HCT116 (cell line): ENCODE measurements around the gene TMEM204. TPM values are rescaled to one million over a fixed set of nuclear protein-coding genes. Genes with fewer than 3 reads are reported as not detected.

Source experiments
- ATAC-seq: fragments of 200-7000 bp; cut with Tn5 transposase; 2 replicates; pipeline ENCODE4 v1.9.1; 2020; ENCODE audit warnings: mild to moderate bottlenecking, moderate library complexity
- BruUV-seq: library from RNA; stranded (reverse); fragments of 400-500 nt; replicated peaks from 2 replicates; lab custom pipeline; 2021; lab: Mats Ljungman, UMichigan
- CTCF ChIA-PET: fragments of 300-600 bp; sonication (Branson Sonifier 250); formaldehyde crosslinking; loops from one replicate; lab custom pipeline; 2021; ENCODE audit warnings: antibody characterized with exemption; lab: Charles Lee
- POLR2A ChIA-PET: fragments of 300-600, 350-600 bp; sonication (Branson Sonifier 250); formaldehyde crosslinking; loops from one replicate; lab custom pipeline; 2021; ENCODE audit warnings: antibody characterized with exemption; lab: Charles Lee
- RAD21 ChIA-PET, 2 experiments: fragments of 300-600 bp; sonication (Branson Sonifier 250); formaldehyde crosslinking; loops; one replicate each; lab custom pipeline; 2023; ENCODE audit warnings: low total read pairs in 2 of 2; ENCODE audit not compliant: uncharacterized antibody in 2 of 2, unreplicated experiment in 2 of 2, low non-redundant PET in 1 of 2; lab: Charles Lee
- DNase-seq: peaks from one replicate; pipeline ENCODE4 v3.0.0-alpha.2; 2010; ENCODE audit warnings: low read depth, low spot score
- H2AFZ ChIP-seq: fragments of 200-600 bp; shearing (Covaris generic), sonication (generic); 2 replicates; pipeline ENCODE4 v1.6.1; 2017; ENCODE audit warnings: low read depth, mixed run types, mixed read lengths, antibody characterized with exemption, low read length; ENCODE audit not compliant: poor library complexity, severe bottlenecking
- H3K27ac ChIP-seq: 2 replicates; pipeline ENCODE4 v1.5.1; 2012; ENCODE audit warnings: low read depth, low read length
- H3K27me3 ChIP-seq: fragments of 200-600 bp; sonication (generic); 2 replicates; pipeline ENCODE4 v1.6.1; 2016; ENCODE audit warnings: mixed run types, low read length, mixed read lengths; ENCODE audit not compliant: insufficient read depth
- H3K36me3 ChIP-seq, 2 experiments: fragments of 200-500 bp in 1 of 2; fragments of 200-600 bp in 1 of 2; sonication (Bioruptor generic) in 1 of 2; sonication (generic) in 1 of 2; 2 replicates each; pipeline versions ENCODE4 v1.5.1 to v1.6.1; 2014 to 2016; ENCODE audit warnings: low read length in 2 of 2, inconsistent platforms in 1 of 2, mixed read lengths in 1 of 2, mixed run types in 1 of 2; ENCODE audit not compliant: insufficient read depth in 2 of 2, control insufficient read depth in 1 of 2
- H3K4me1 ChIP-seq, 2 experiments: fragments of 200-600 bp in 1 of 2; sonication (generic) in 1 of 2; 2 replicates each; pipeline versions ENCODE4 v1.5.1 to v1.6.1; 2012 to 2017; ENCODE audit warnings: low read length in 2 of 2, inconsistent platforms in 1 of 2, mild to moderate bottlenecking in 1 of 2, mixed read lengths in 1 of 2, mixed run types in 1 of 2, moderate library complexity in 1 of 2; ENCODE audit not compliant: insufficient read depth in 2 of 2, control insufficient read depth in 1 of 2
- H3K4me2 ChIP-seq: fragments of 200-600 bp; sonication (generic); 2 replicates; pipeline ENCODE4 v1.6.1; 2017; ENCODE audit warnings: mixed run types, low read length, mixed read lengths
- H3K4me3 ChIP-seq, 2 experiments: fragments of 200-600 bp in 1 of 2; sonication (generic) in 1 of 2; replicated peaks in 1 of 2; 2 replicates each; pipeline ENCODE4 v1.5.1; 2011 to 2016; ENCODE audit warnings: low read length in 2 of 2, control low read depth in 1 of 2, low read depth in 1 of 2, mild to moderate bottlenecking in 1 of 2, mixed read lengths in 1 of 2, mixed run types in 1 of 2
- H3K79me2 ChIP-seq: fragments of 200-600 bp; sonication (generic); 2 replicates; pipeline ENCODE4 v1.6.1; 2017; ENCODE audit warnings: mild to moderate bottlenecking, mixed run types, low read length, moderate library complexity, mixed read lengths; ENCODE audit not compliant: insufficient read depth
- H3K9ac ChIP-seq: fragments of 200-600 bp; sonication (generic); 2 replicates; pipeline ENCODE4 v1.6.1; 2016; ENCODE audit warnings: low read length, mixed read lengths
- H3K9me2 ChIP-seq: fragments of 200-600 bp; sonication (generic), shearing (Covaris generic); 2 replicates; pipeline ENCODE4 v1.6.1; 2017; ENCODE audit warnings: mixed run types, mild to moderate bottlenecking, moderate library complexity; ENCODE audit not compliant: insufficient read depth
- H3K9me3 ChIP-seq, 2 experiments: fragments of 200-500 bp in 1 of 2; fragments of 200-600 bp in 1 of 2; sonication (Bioruptor generic) in 1 of 2; sonication (generic) in 1 of 2; 2 replicates each; pipeline ENCODE4 v1.6.1; 2014 to 2017; ENCODE audit warnings: low read length in 2 of 2, mixed read lengths in 2 of 2, inconsistent platforms in 1 of 2, low read depth in 1 of 2, mild to moderate bottlenecking in 1 of 2, mixed run types in 1 of 2, moderate library complexity in 1 of 2; ENCODE audit not compliant: control insufficient read depth in 1 of 2, insufficient read depth in 1 of 2
- H4K20me1 ChIP-seq: fragments of 200-600 bp; sonication (generic), shearing (Covaris generic); 2 replicates; pipeline ENCODE4 v1.6.1; 2017; ENCODE audit warnings: mixed run types, mild to moderate bottlenecking, moderate library complexity; ENCODE audit not compliant: insufficient read depth
- ATF3 ChIP-seq: IDR thresholded peaks from 2 replicates; pipeline ENCODE4 v1.6.1; 2012
- CEBPB ChIP-seq: IDR thresholded peaks from 2 replicates; pipeline ENCODE4 v1.6.1; 2012; ENCODE audit warnings: low read depth
- CTCF ChIP-seq, 3 experiments: fragments of 200-600 bp in 1 of 3; sonication (generic) in 1 of 3; IDR thresholded peaks in 2 of 3; conservative IDR thresholded peaks in 1 of 3; 2 replicates each; pipeline ENCODE4 v1.5.1; 2012 to 2017; ENCODE audit warnings: low read depth in 2 of 3, low read length in 2 of 3, antibody characterized with exemption in 1 of 3, borderline replicate concordance in 1 of 3, control low read depth in 1 of 3, mild to moderate bottlenecking in 1 of 3, mixed read lengths in 1 of 3, mixed run types in 1 of 3, moderate library complexity in 1 of 3; ENCODE audit not compliant: insufficient read depth in 1 of 3
- EGR1 ChIP-seq: IDR thresholded peaks from 2 replicates; pipeline ENCODE4 v1.6.1; 2012; ENCODE audit warnings: low read depth
- ELF1 ChIP-seq: IDR thresholded peaks from 2 replicates; pipeline ENCODE4 v1.6.1; 2012; ENCODE audit warnings: low read depth, borderline replicate concordance
- EZH2 ChIP-seq: fragments of 200-600 bp; sonication (generic); IDR thresholded peaks from 2 replicates; pipeline ENCODE4 v1.6.1; 2017; ENCODE audit warnings: antibody characterized with exemption, mixed run types
- EZH2phosphoT487 ChIP-seq: fragments of 200-600 bp; IDR thresholded peaks from 2 replicates; pipeline ENCODE4 v1.6.1; 2018; ENCODE audit warnings: antibody characterized with exemption, borderline replicate concordance
- FOSL1 ChIP-seq: IDR thresholded peaks from 2 replicates; pipeline ENCODE4 v1.6.1; 2012; ENCODE audit warnings: low read depth
- JUND ChIP-seq: IDR thresholded peaks from 2 replicates; pipeline ENCODE4 v1.6.1; 2012
- POLR2A ChIP-seq: IDR thresholded peaks from 2 replicates; pipeline ENCODE4 v1.7.0; 2011; ENCODE audit warnings: borderline replicate concordance; ENCODE audit not compliant: insufficient read depth, insufficient read length; ENCODE audit errors: extremely low read depth
- RAD21 ChIP-seq: IDR thresholded peaks from 2 replicates; pipeline ENCODE4 v1.6.1; 2012; ENCODE audit warnings: low read depth, mild to moderate bottlenecking
- SIN3A ChIP-seq: IDR thresholded peaks from 2 replicates; pipeline ENCODE4 v1.6.1; 2012; ENCODE audit warnings: low read depth
- SP1 ChIP-seq: IDR thresholded peaks from 2 replicates; pipeline ENCODE4 v1.6.1; 2012; ENCODE audit warnings: low read depth
- YY1 ChIP-seq: IDR thresholded peaks from 2 replicates; pipeline ENCODE4 v1.6.1; 2011; ENCODE audit warnings: low read length, low read depth, moderate library complexity, mild to moderate bottlenecking; ENCODE audit not compliant: insufficient replicate concordance; ENCODE audit errors: extremely low read depth
- ZFX ChIP-seq: fragments of 450-650 bp; IDR thresholded peaks from 2 replicates; pipeline ENCODE4 v1.6.1; 2017
- intact Hi-C: fragments of 100-400 bp; cut with micrococcal nuclease; formaldehyde crosslinking; loops from 2 replicates; pipeline ENCODE4 v1.10.0; 2022
- total RNA-seq: library from RNA; stranded (reverse); gene quantifications from one replicate; pipeline ENCODE4 v1.2.1, GENCODE V29; 2021; ENCODE audit not compliant: unreplicated experiment
- TF ChIP-seq, protein P1 (sequence below): IDR thresholded peaks from 2 replicates; pipeline ENCODE4 v1.6.1; 2011; ENCODE audit warnings: mild to moderate bottlenecking, low read length, moderate library complexity; ENCODE audit not compliant: insufficient replicate concordance; ENCODE audit errors: extremely low read depth

Gene TMEM204
- total RNA-seq, 1 experiment from 2014 or later = 0.22 TPM

DNA sequence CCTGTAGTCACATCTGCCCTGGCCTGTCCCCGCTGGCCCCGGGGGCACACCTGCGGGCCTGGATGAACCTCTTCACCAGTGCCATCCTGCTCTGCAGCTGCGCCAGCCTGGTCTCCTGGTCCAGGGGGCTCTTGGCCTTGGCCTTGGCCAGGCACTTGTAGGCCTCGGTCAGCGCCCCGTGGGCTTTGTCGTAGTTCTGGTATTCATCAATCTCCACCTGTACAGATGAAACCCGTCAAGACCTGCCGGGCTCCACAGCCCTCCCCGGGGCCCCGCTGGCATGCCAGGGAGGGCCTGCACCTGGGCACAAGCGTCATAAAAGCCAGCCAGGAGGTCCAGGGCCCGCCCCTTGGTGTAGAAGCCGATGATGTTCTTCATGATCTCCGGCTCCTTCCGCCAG lies 13.6 kb upstream of the TMEM204 start (continued):
- TF ChIP-seq CEBPB = no peak
- no peak for TF ChIP-seq YY1
- no peak for TF ChIP-seq FOSL1
- no peak for TF ChIP-seq EZH2phosphoT487

DNA sequence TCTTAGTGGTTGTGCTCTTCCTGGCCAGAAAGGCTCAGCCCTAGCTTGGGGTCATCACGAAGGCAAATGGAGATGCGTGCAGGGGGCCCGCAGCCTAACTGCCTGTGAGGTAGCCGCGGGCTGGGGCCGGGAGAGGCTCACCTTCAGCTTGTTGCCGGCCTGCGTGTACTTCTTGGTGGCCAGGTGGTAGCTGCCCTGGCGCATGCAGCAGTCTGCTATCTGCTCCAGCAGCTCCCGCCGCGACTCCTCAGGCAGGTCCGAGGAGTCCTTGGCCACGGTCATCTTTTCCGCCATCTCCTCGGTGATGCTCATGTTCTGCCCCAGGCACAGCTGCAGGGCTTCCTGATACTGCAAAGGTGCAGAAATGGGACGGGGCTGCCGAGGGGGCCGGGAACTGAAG lies 13.0 kb upstream of the TMEM204 start:
- Histone ChIP-seq H3K27ac (no peak overlapping the region), H3K27me3 (no peaks in the 10 kb centered on the region), H3K4me1 (no peaks in the 10 kb centered on the region), H3K4me3 (no peak overlapping the region), H2AFZ (no peak overlapping the region), H3K36me3 (no peaks in the 10 kb centered on the region), H3K9me3 (no peaks in the 10 kb centered on the region), H4K20me1 (no peaks in the 10 kb centered on the region), H3K4me2 (no peak overlapping the region), H3K9ac (no peak overlapping the region), H3K9me2 (no peaks in the 10 kb centered on the region), H3K79me2 (no peaks in the 10 kb centered on the region)
- ChIA-PET POLR2A (no interaction called here), RAD21 (no interaction called here), CTCF (no interaction called here)
- no TSS peak for BruUV-seq
- TF ChIP-seq SIN3A = no peak
- no peak for TF ChIP-seq ELF1
- no peak for TF ChIP-seq ATF3
- no peak for TF ChIP-seq RAD21
- DNase-seq (no peak), ATAC-seq (no peak)
- intact Hi-C loops = no loop called here

DNA sequence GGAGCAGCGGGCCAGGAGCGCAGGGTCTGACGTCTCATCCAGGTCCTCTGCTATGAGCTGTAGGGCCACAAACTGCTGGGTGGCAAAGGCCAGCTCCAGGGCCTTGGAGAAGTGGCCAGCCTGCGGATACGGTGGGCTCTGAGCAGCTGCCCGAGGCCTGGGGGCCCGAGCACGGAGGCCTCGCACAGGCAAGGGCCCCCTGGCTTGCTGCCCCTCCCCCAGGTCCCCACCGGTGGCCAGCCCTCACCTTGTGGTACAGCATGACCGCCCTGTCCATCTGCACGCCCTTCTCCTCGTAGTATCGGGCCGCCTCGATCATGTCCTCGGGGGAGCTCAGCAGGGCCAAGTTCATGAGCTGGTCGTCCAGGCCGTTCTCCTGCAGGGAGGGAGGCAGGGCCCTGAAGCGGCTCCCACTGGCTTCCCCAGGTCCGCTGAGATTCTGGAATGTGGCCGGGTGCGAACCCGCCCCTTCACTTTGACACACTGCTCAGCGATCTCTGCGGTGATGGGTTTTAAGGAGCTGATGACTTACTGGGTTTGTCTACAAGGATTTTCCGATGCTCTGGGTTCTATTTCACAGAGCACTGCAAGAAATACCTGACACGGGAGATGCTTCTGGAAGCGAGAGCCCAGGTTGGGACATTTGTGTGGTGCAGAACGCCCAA lies 9.8 kb upstream of the TMEM204 start:
- H3K27ac ChIP-seq = no peak overlapping the region
- H3K79me2 ChIP-seq = no peaks in the 10 kb centered on the region
- H2AFZ ChIP-seq = no peak overlapping the region
- BruUV-seq = no TSS peak
- POLR2A ChIA-PET = no interaction called here
- H3K9me3 ChIP-seq = no peaks in the 10 kb centered on the region
- no peaks in the 10 kb centered on the region for H3K27me3 ChIP-seq
- H3K9ac ChIP-seq = no peak overlapping the region
- H3K4me1 ChIP-seq = no peaks in the 10 kb centered on the region
- RAD21 ChIA-PET = no interaction called here
- ATAC-seq = no peak
- CTCF ChIA-PET = no interaction called here
- H3K9me2 ChIP-seq = no peaks in the 10 kb centered on the region
- no peaks in the 10 kb centered on the region for H3K36me3 ChIP-seq
- DNase-seq = no peak
- H3K4me3 ChIP-seq = no peak overlapping the region
- intact Hi-C loops = no loop called here
- no peak overlapping the region for H3K4me2 ChIP-seq
- no peaks in the 10 kb centered on the region for H4K20me1 ChIP-seq
- TF ChIP-seq EZH2 (no peak), ZFX (no peak), CTCF (IDR thresholded peaks at IDR 0.05 in 2 of 3, conservative IDR thresholded peaks at IDR 0.05 in 1 of 3; ENCODE audit: borderline replicate concordance in 1 of 3, insufficient read depth in 1 of 3, low read depth in 2 of 3, low read length in 2 of 3) (no peak), ATF3 (no peak), JUND (no peak), FOSL1 (no peak), POLR2A (no peak), EGR1 (no peak), SP1 (no peak), EZH2phosphoT487 (no peak)
- TF ChIP-seq, protein P1, sequence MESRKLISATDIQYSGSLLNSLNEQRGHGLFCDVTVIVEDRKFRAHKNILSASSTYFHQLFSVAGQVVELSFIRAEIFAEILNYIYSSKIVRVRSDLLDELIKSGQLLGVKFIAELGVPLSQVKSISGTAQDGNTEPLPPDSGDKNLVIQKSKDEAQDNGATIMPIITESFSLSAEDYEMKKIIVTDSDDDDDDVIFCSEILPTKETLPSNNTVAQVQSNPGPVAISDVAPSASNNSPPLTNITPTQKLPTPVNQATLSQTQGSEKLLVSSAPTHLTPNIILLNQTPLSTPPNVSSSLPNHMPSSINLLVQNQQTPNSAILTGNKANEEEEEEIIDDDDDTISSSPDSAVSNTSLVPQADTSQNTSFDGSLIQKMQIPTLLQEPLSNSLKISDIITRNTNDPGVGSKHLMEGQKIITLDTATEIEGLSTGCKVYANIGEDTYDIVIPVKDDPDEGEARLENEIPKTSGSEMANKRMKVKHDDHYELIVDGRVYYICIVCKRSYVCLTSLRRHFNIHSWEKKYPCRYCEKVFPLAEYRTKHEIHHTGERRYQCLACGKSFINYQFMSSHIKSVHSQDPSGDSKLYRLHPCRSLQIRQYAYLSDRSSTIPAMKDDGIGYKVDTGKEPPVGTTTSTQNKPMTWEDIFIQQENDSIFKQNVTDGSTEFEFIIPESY = no peak
